HepG2 (cell line): Measurements from ENCODE around the gene RPL11. TPM values are rescaled to one million over a fixed set of nuclear protein-coding genes. Genes with fewer than 3 reads are reported as not detected.

ENCODE experiments used
- CC2D1A ChIP-seq: sonication (generic); formaldehyde crosslinking; IDR thresholded peaks from 2 replicates; pipeline ENCODE4 v1.8.1; 2023; ENCODE audit warnings: mild to moderate bottlenecking, missing genetic modification reagents
- DR1 ChIP-seq: sonication (generic); formaldehyde crosslinking; IDR thresholded peaks from 2 replicates; pipeline ENCODE4 v1.8.0; 2021; ENCODE audit warnings: mild to moderate bottlenecking, missing genetic modification reagents, inconsistent platforms
- HNF1A ChIP-seq, 2 experiments: sonication (generic) in 1 of 2; formaldehyde crosslinking in 1 of 2; IDR thresholded peaks; 2 replicates each; pipeline versions ENCODE4 v1.4.0 to v1.6.1; 2016 to 2020; ENCODE audit warnings: borderline replicate concordance in 1 of 2, low read depth in 1 of 2, mild to moderate bottlenecking in 1 of 2, missing genetic modification reagents in 1 of 2
- KLF12 ChIP-seq: sonication (generic); formaldehyde crosslinking; IDR thresholded peaks from 2 replicates; pipeline ENCODE4 v1.4.0; 2020; ENCODE audit warnings: missing genetic modification reagents, borderline replicate concordance
- KLF6 ChIP-seq: IDR thresholded peaks from 2 replicates; pipeline ENCODE4 v1.8.0; 2016; ENCODE audit warnings: missing biosample characterization, missing genetic modification reagents
- MBNL3 ChIP-seq: fragments of 250-450 bp; sonication (Bioruptor Pico); conservative IDR thresholded peaks from 2 replicates; pipeline ENCODE4 v1.8.0; 2022; ENCODE audit warnings: mild to moderate bottlenecking, inconsistent platforms
- MIER3 ChIP-seq: IDR thresholded peaks from 2 replicates; pipeline ENCODE4 v1.6.1; 2016; ENCODE audit warnings: missing compliant biosample characterization, borderline replicate concordance
- MTA3 ChIP-seq: sonication (generic); formaldehyde crosslinking; IDR thresholded peaks from 2 replicates; pipeline ENCODE4 v1.4.0; 2020; ENCODE audit warnings: missing genetic modification reagents
- MXD3 ChIP-seq: IDR thresholded peaks from 2 replicates; pipeline ENCODE4 v1.6.1; 2016; ENCODE audit warnings: mild to moderate bottlenecking, missing biosample characterization, missing genetic modification reagents
- NFIB ChIP-seq: sonication (generic); formaldehyde crosslinking; IDR thresholded peaks from 2 replicates; pipeline ENCODE4 v1.9.0; 2021; ENCODE audit warnings: missing genetic modification reagents, mild to moderate bottlenecking, borderline replicate concordance
- NFIC ChIP-seq: IDR thresholded peaks from 2 replicates; pipeline ENCODE4 v1.6.1; 2012; ENCODE audit warnings: mild to moderate bottlenecking, low read length, inconsistent platforms
- NKX3-1 ChIP-seq: sonication (generic); formaldehyde crosslinking; IDR thresholded peaks from 2 replicates; pipeline ENCODE4 v1.5.0; 2020; ENCODE audit warnings: missing genetic modification reagents
- SNAPC4 ChIP-seq: sonication (generic); formaldehyde crosslinking; IDR thresholded peaks from 2 replicates; pipeline ENCODE4 v1.4.0; 2020; ENCODE audit warnings: mild to moderate bottlenecking, missing genetic modification reagents
- SRY ChIP-seq: sonication (generic); formaldehyde crosslinking; IDR thresholded peaks from 2 replicates; pipeline ENCODE4 v1.8.0; 2022; ENCODE audit warnings: mild to moderate bottlenecking, missing genetic modification reagents
- TEAD3 ChIP-seq: optimal IDR thresholded peaks from 2 replicates; pipeline ENCODE3; 2016; ENCODE audit warnings: borderline replicate concordance
- TGIF2 ChIP-seq: IDR thresholded peaks from 2 replicates; pipeline ENCODE4 v1.6.1; 2016; ENCODE audit warnings: control low read depth, missing compliant biosample characterization
- ZNF121 ChIP-seq: sonication (generic); formaldehyde crosslinking; IDR thresholded peaks from 2 replicates; pipeline ENCODE4 v1.5.0; 2020; ENCODE audit warnings: mild to moderate bottlenecking, missing genetic modification reagents
- ZNF577 ChIP-seq: sonication (generic); formaldehyde crosslinking; IDR thresholded peaks from 2 replicates; pipeline ENCODE4 v1.4.0; 2020; ENCODE audit warnings: mild to moderate bottlenecking, low read depth, missing genetic modification reagents, borderline replicate concordance
- ZNF614 ChIP-seq: IDR thresholded peaks from 2 replicates; pipeline ENCODE4 v1.6.1; 2018; ENCODE audit warnings: missing biosample characterization, missing genetic modification reagents, inconsistent platforms, borderline replicate concordance
- ZNF652 ChIP-seq: IDR thresholded peaks from 2 replicates; pipeline ENCODE4 v1.6.1; 2016; ENCODE audit warnings: low read depth, borderline replicate concordance
- ZSCAN31 ChIP-seq: sonication (generic); formaldehyde crosslinking; IDR thresholded peaks from 2 replicates; pipeline ENCODE4 v1.5.0; 2020; ENCODE audit warnings: low read depth, mild to moderate bottlenecking, missing genetic modification reagents
- polyA plus RNA-seq, 8 experiments: library from polyadenylated mRNA; depleted of rRNA in 3 of 8; stranded (reverse) in 7 of 8; unstranded in 1 of 8; fragments of >200 nt; fragmentation: Illumina TruSeq in 4 of 8; extraction: Trizol in 4 of 8; gene quantifications; 2 replicates each; pipeline versions ENCODE4 v1.2.1 to v1.2.3, GENCODE V29; 2011 to 2016; ENCODE audit warnings: low read depth in 4 of 8, missing spikeins in 1 of 8, mixed read lengths in 1 of 8; ENCODE audit not compliant: insufficient read depth in 1 of 8
- total RNA-seq, 5 experiments: library from RNA; depleted of rRNA; stranded (reverse); fragments of >200 nt; fragmentation: Illumina TruSeq; extraction: Trizol; gene quantifications; 2 replicates each; pipeline ENCODE4 v1.2.3, GENCODE V29; 2016; ENCODE audit warnings: low read depth in 1 of 5

The RPL11 gene
- total and polyA plus RNA-seq, 2 of the 13 experiments (the other 11 are each of a cell fraction or from before 2014, with no cell fraction given), result 1,682 to 2,010 TPM

- TF ChIP-seq ZNF652, result 0 out of 2 replicates have a peak, but pooled peaks have one; percentile 30
- peak; percentile 82; the same call in 1 of the 2 replicates for TF ChIP-seq MXD3 (CRISPR knock-in tag)
- TF ChIP-seq ZSCAN31 (CRISPR knock-in tag), result no peak
- 0 out of 2 replicates have a peak, but pooled peaks have one; percentile 32 for TF ChIP-seq MIER3
- peak; percentile 29; the same call in 1 of the 2 replicates for TF ChIP-seq ZNF614 (CRISPR knock-in tag)
- no peak for TF ChIP-seq MBNL3 (CRISPR knock-in tag)
- no peak for TF ChIP-seq NFIC
- TF ChIP-seq TGIF2 (CRISPR knock-in tag), result peak; percentile 89
- no peak for TF ChIP-seq DR1 (CRISPR knock-in tag)
- TF ChIP-seq SNAPC4, result no peak
- TF ChIP-seq KLF12 (CRISPR knock-in tag), result peak; percentile 79; the same call in 1 of the 2 replicates
- TF ChIP-seq TEAD3 (CRISPR knock-in tag), result no peak
- TF ChIP-seq ZNF577 (CRISPR knock-in tag), result no peak
- TF ChIP-seq ZNF121 (CRISPR knock-in tag), result no peak
- TF ChIP-seq CC2D1A (CRISPR knock-in tag), result no peak
- TF ChIP-seq HNF1A (IDR thresholded peaks at IDR 0.05; ENCODE audit: low read depth), result no peak
- TF ChIP-seq HNF1A (CRISPR knock-in tag; IDR thresholded peaks at IDR 0.05; ENCODE audit: borderline replicate concordance), result no peak
- TF ChIP-seq MTA3 (CRISPR knock-in tag), result no peak
- peak; percentile 77 for TF ChIP-seq NKX3-1 (CRISPR knock-in tag)
- peak; percentile 93 for TF ChIP-seq KLF6 (CRISPR knock-in tag)
- TF ChIP-seq SRY (CRISPR knock-in tag), result peak; percentile 85; the same call in 1 of the 2 replicates
- no peak for TF ChIP-seq NFIB (CRISPR knock-in tag)
These were observed 18.4 kb upstream of the RPL11 start (continued) for GRCh38 chr1:23673086-23673813.
